ENCODE data around the gene SLC37A4.
A peak's percentile ranks its signal among the peaks of the same experiment; 100 is the strongest.
"Not testable (repeated sequence)": the region's sequence is repeated elsewhere in the genome, so short reads cannot be mapped to it uniquely, and the experiment has no call there.

Gene SLC37A4

GRCh38 chr11:119025978-119026766 lies 4.5 kb downstream of the SLC37A4 start:
- Histone ChIP-seq H3K27me3 (ENCODE audit: insufficient read depth, low read length) (no peaks in the 10 kb centered on the region), H3K9me3 (ENCODE audit: insufficient read depth, low read depth, low read length) (no peaks in the 10 kb centered on the region), H3K9ac (ENCODE audit: low read depth, low read length) (no peak overlapping the region), H3K4me1 (ENCODE audit: insufficient read depth, low read length) (peaks cover 12% of the 10 kb centered on the region), H3K36me3 (ENCODE audit: insufficient read depth, low read length) (peaks cover 77% of the 10 kb centered on the region), H3K4me3 (ENCODE audit: low read length) (no peak overlapping the region), H3K27ac (ENCODE audit: low read depth, low read length) (no peak overlapping the region)
- 94% methylated on average over 16 of the region's 16 CpGs for WGBS

GRCh38 chr11:119025541-119025940 lies 5.1 kb downstream of the SLC37A4 start:
- Histone ChIP-seq H3K27ac (ENCODE audit: low read depth, low read length) (no peak overlapping the region), H3K4me3 (ENCODE audit: low read length) (no peak overlapping the region), H3K27me3 (ENCODE audit: insufficient read depth, low read length) (no peaks in the 10 kb centered on the region), H3K4me1 (ENCODE audit: insufficient read depth, low read length) (peaks cover 12% of the 10 kb centered on the region), H3K9me3 (ENCODE audit: insufficient read depth, low read depth, low read length) (no peaks in the 10 kb centered on the region), H3K9ac (ENCODE audit: low read depth, low read length) (no peak overlapping the region), H3K36me3 (ENCODE audit: insufficient read depth, low read length) (peaks cover 79% of the 10 kb centered on the region)
- 93% methylated on average over 5 of the region's 5 CpGs for WGBS

GRCh38 chr11:119025099-119025473 lies 5.6 kb downstream of the SLC37A4 start:
- no peaks in the 10 kb centered on the region for H3K9me3 ChIP-seq (ENCODE audit: insufficient read depth, low read depth, low read length)
- 88% methylated on average over 5 of the region's 5 CpGs for WGBS
- no peak overlapping the region for H3K9ac ChIP-seq (ENCODE audit: low read depth, low read length)
- H3K27me3 ChIP-seq (ENCODE audit: insufficient read depth, low read length): no peaks in the 10 kb centered on the region
- peaks cover 81% of the 10 kb centered on the region for H3K36me3 ChIP-seq (ENCODE audit: insufficient read depth, low read length)
- H3K4me3 ChIP-seq (ENCODE audit: low read length): no peak overlapping the region
- peaks cover 14% of the 10 kb centered on the region for H3K4me1 ChIP-seq (ENCODE audit: insufficient read depth, low read length)
- H3K27ac ChIP-seq (ENCODE audit: low read depth, low read length): no peak overlapping the region

GRCh38 chr11:119024430-119025098 lies 6.1 kb downstream of the SLC37A4 start:
- peaks cover 16% of the 10 kb centered on the region for H3K4me1 ChIP-seq (ENCODE audit: insufficient read depth, low read length)
- peaks cover 86% of the 10 kb centered on the region for H3K36me3 ChIP-seq (ENCODE audit: insufficient read depth, low read length)
- H3K4me3 ChIP-seq (ENCODE audit: low read length): no peak overlapping the region
- no peak overlapping the region for H3K27ac ChIP-seq (ENCODE audit: low read depth, low read length)
- no peaks in the 10 kb centered on the region for H3K27me3 ChIP-seq (ENCODE audit: insufficient read depth, low read length)
- H3K9ac ChIP-seq (ENCODE audit: low read depth, low read length): no peak overlapping the region
- no peaks in the 10 kb centered on the region for H3K9me3 ChIP-seq (ENCODE audit: insufficient read depth, low read depth, low read length)
- 85% methylated on average over 15 of the region's 15 CpGs for WGBS

GRCh38 chr11:119023741-119024140 lies 6.9 kb downstream of the SLC37A4 start:
- H3K4me3 ChIP-seq (ENCODE audit: low read length): no peak overlapping the region
- H3K27me3 ChIP-seq (ENCODE audit: insufficient read depth, low read length): no peaks in the 10 kb centered on the region
- peaks cover 8% of the 10 kb centered on the region for H3K4me1 ChIP-seq (ENCODE audit: insufficient read depth, low read length)
- H3K27ac ChIP-seq (ENCODE audit: low read depth, low read length): no peak overlapping the region
- H3K36me3 ChIP-seq (ENCODE audit: insufficient read depth, low read length): peaks cover 83% of the 10 kb centered on the region
- H3K9ac ChIP-seq (ENCODE audit: low read depth, low read length): no peak overlapping the region
- no peaks in the 10 kb centered on the region for H3K9me3 ChIP-seq (ENCODE audit: insufficient read depth, low read depth, low read length)

- Histone ChIP-seq H3K27me3 (ENCODE audit: insufficient read depth, low read length) (no peaks in the 10 kb centered on the region), H3K36me3 (ENCODE audit: insufficient read depth, low read length) (peaks cover 74% of the 10 kb centered on the region), H3K4me3 (ENCODE audit: low read length) (no peak overlapping the region), H3K27ac (ENCODE audit: low read depth, low read length) (no peak overlapping the region), H3K9ac (ENCODE audit: low read depth, low read length) (no peak overlapping the region), H3K4me1 (ENCODE audit: insufficient read depth, low read length) (peaks cover 13% of the 10 kb centered on the region), H3K9me3 (ENCODE audit: insufficient read depth, low read depth, low read length) (no peaks in the 10 kb centered on the region)
- WGBS: 98% methylated on average over 5 of the region's 5 CpGs
These were observed 9.0 kb downstream of the SLC37A4 start for GRCh38 chr11:119021631-119022030.

GRCh38 chr11:119019996-119020395 lies 10.7 kb downstream of the SLC37A4 start:
- Histone ChIP-seq H3K9me3 (ENCODE audit: insufficient read depth, low read depth, low read length) (no peaks in the 10 kb centered on the region), H3K36me3 (ENCODE audit: insufficient read depth, low read length) (peaks cover 74% of the 10 kb centered on the region), H3K4me1 (ENCODE audit: insufficient read depth, low read length) (peaks cover 15% of the 10 kb centered on the region), H3K27me3 (ENCODE audit: insufficient read depth, low read length) (no peaks in the 10 kb centered on the region), H3K4me3 (ENCODE audit: low read length) (peak overlapping the region; percentile 91), H3K9ac (ENCODE audit: low read depth, low read length) (peak overlapping the region; percentile 18; the same call in 1 of the 2 replicates), H3K27ac (ENCODE audit: low read depth, low read length) (no peak overlapping the region)
- WGBS: 64% methylated on average over 2 of the region's 2 CpGs

GRCh38 chr11:119018074-119018938 lies 12.4 kb downstream of the SLC37A4 start, which contains the start of the genes RPS25 and TRAPPC4:
TSS of gene RPS25 (minus strand) at chr11:119018343. CDS start at chr11:119018284, 59 bp downstream.
TSS of gene TRAPPC4 (plus strand) at chr11:119018766. CDS start at chr11:119018796, 30 bp downstream.
- Histone ChIP-seq H3K4me1 (ENCODE audit: insufficient read depth, low read length) (peaks cover 15% of the 10 kb centered on the region), H3K9ac (ENCODE audit: low read depth, low read length) (peak within 1 kb of the TSS; percentile 98), H3K27me3 (ENCODE audit: insufficient read depth, low read length) (no peaks in the 10 kb centered on the region), H3K36me3 (ENCODE audit: insufficient read depth, low read length) (peaks cover 72% of the 10 kb centered on the region), H3K4me3 (ENCODE audit: low read length) (peak within 1 kb of the TSS; percentile 91), H3K9me3 (ENCODE audit: insufficient read depth, low read depth, low read length) (no peaks in the 10 kb centered on the region), H3K27ac (ENCODE audit: low read depth, low read length) (peak within 1 kb of the TSS; percentile 86)
- WGBS: under 1% methylated on average over 63 of the region's 63 CpGs

GRCh38 chr11:119017377-119017776 lies 13.3 kb downstream of the SLC37A4 start:
- not testable (repeated sequence) for H3K27me3 ChIP-seq (ENCODE audit: insufficient read depth, low read length); H3K9me3 ChIP-seq (ENCODE audit: insufficient read depth, low read depth, low read length)
- Histone ChIP-seq H3K36me3 (ENCODE audit: insufficient read depth, low read length) (peaks cover 71% of the 10 kb centered on the region), H3K27ac (ENCODE audit: low read depth, low read length) (peak overlapping the region; percentile 86), H3K9ac (ENCODE audit: low read depth, low read length) (peak overlapping the region; percentile 98), H3K4me1 (ENCODE audit: insufficient read depth, low read length) (peaks cover 15% of the 10 kb centered on the region), H3K4me3 (ENCODE audit: low read length) (peak overlapping the region; percentile 91)
- WGBS: 7% methylated on average over 9 of the region's 10 CpGs

GRCh38 chr11:119016216-119017009 lies 14.3 kb downstream of the SLC37A4 start:
- peaks cover 15% of the 10 kb centered on the region for H3K4me1 ChIP-seq (ENCODE audit: insufficient read depth, low read length)
- H3K9ac ChIP-seq (ENCODE audit: low read depth, low read length): peak overlapping the region; percentile 98; the same call in 1 of the 2 replicates
- H3K9me3 ChIP-seq (ENCODE audit: insufficient read depth, low read depth, low read length): no peaks in the 10 kb centered on the region
- peak overlapping the region; percentile 86; the same call in 1 of the 2 replicates for H3K27ac ChIP-seq (ENCODE audit: low read depth, low read length)
- WGBS: 93% methylated on average over 13 of the region's 14 CpGs
- H3K4me3 ChIP-seq (ENCODE audit: low read length): peak overlapping the region; percentile 91
- H3K36me3 ChIP-seq (ENCODE audit: insufficient read depth, low read length): peaks cover 72% of the 10 kb centered on the region
- H3K27me3 ChIP-seq (ENCODE audit: insufficient read depth, low read length): no peaks in the 10 kb centered on the region
